T-helper 1 cell (primary cell): ENCODE data around the gene SLC6A4.
"Not testable (repeated sequence)": the region's sequence is repeated elsewhere in the genome, so short reads cannot be mapped to it uniquely, and the experiment has no call there.

Experiments used
- DNase-seq, 5 donors: peaks; one replicate each; pipeline ENCODE4 v3.0.0-alpha.2; 2012 to 2020

The SLC6A4 gene

GRCh38 chr17:30238387-30239088, 3.0 kb upstream of the SLC6A4 start:
- DNase-seq, result no peak

GRCh38 chr17:30238003-30238344, 2.5 kb upstream of the SLC6A4 start:
- DNase-seq, result no peak

GRCh38 chr17:30237296-30238002, 2.0 kb upstream of the SLC6A4 start:
- no peak for DNase-seq

- no peak for DNase-seq
Observed at GRCh38 chr17:30236766-30237165, 1.3 kb upstream of the SLC6A4 start.

GRCh38 chr17:30236297-30236624, 764 bp upstream of the SLC6A4 start:
- no peak for DNase-seq

- no peak for DNase-seq
Observed at GRCh38 chr17:30234964-30235363, 533 bp downstream of the SLC6A4 start.

GRCh38 chr17:30234296-30234695, 1.2 kb downstream of the SLC6A4 start:
- no peak for DNase-seq

GRCh38 chr17:30232824-30233427, 2.6 kb downstream of the SLC6A4 start:
- DNase-seq, result no peak

- DNase-seq, result no peak
Observed at GRCh38 chr17:30232015-30232823, 3.3 kb downstream of the SLC6A4 start.

GRCh38 chr17:30230596-30231125, 4.8 kb downstream of the SLC6A4 start:
- DNase-seq, result no peak

- DNase-seq, result not testable (repeated sequence)
Observed at GRCh38 chr17:30230009-30230408, 5.5 kb downstream of the SLC6A4 start.

GRCh38 chr17:30229012-30229411, 6.5 kb downstream of the SLC6A4 start:
- DNase-seq, result no peak

- DNase-seq, result no peak
Observed at GRCh38 chr17:30228011-30228410, 7.5 kb downstream of the SLC6A4 start.

- no peak for DNase-seq
Observed at GRCh38 chr17:30226878-30227277, 8.6 kb downstream of the SLC6A4 start.

- DNase-seq, result no peak
Observed at GRCh38 chr17:30225919-30226553, 9.5 kb downstream of the SLC6A4 start.

GRCh38 chr17:30225112-30225511, 10.4 kb downstream of the SLC6A4 start:
- DNase-seq, result no peak

GRCh38 chr17:30224419-30224960, 11.0 kb downstream of the SLC6A4 start:
- DNase-seq, result no peak

GRCh38 chr17:30222721-30223175, 12.7 kb downstream of the SLC6A4 start:
- no peak for DNase-seq

- DNase-seq, result no peak
Observed at GRCh38 chr17:30222251-30222650, 13.2 kb downstream of the SLC6A4 start.

- no peak for DNase-seq
Observed at GRCh38 chr17:30221346-30221745, 14.2 kb downstream of the SLC6A4 start.

GRCh38 chr17:30220414-30220813, 15.1 kb downstream of the SLC6A4 start:
- DNase-seq, result no peak

- DNase-seq, result no peak
Observed at GRCh38 chr17:30219833-30220232, 15.7 kb downstream of the SLC6A4 start.
